Stimulated activated CD8-positive, alpha-beta memory T cell treated with anti-CD3 and anti-CD28 coated beads, Interleukin-15, amount 100 ng/mL, for 48 hours (primary cell): ENCODE measurements around the gene STXBP3.
A peak's percentile ranks its signal among the peaks of the same experiment; 100 is the strongest.

Source experiments
- DNase-seq, 2 donors: peaks; one replicate each; pipeline ENCODE4 v3.0.0-alpha.2; 2020; ENCODE audit warnings: low read depth in 2 of 2

The STXBP3 gene

DNA sequence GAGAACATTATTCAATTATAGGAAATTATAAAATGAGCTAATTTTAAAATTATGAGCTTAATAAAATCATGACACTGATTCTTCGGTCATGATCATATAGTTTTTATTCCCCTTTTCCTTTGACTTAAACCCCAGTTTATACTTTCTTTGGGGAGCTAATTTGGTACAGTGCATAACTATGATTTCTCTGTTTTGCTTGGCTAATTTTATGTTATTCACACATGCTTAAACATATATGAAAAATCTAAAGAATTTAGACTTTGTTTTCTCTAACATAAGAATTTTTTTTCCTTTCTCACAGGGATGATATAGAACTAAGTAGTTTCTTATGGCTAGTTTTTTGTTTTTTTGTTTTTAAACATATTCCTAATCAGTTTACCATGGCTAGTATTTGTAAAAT is 52.5 kb downstream of the STXBP3 start:
- DNase-seq = no peak

DNA sequence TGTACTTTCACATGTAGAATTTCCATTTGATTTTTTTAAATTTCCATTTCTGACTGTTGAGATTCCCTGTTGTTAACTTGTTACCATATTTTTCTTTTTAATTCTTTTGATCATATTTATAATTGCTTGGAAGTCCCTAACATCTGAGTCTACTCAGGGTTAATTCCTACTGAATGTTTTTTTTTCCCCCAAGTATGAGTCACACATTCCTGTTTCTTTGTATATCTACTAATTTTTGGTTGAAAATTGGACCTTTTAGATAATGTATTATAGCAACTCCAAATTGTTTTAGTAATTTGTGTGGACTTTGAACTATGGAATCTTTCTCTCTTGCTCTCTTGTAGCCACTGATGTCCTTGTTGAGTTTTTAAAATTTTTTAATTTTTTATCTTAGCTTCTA is 54.6 kb downstream of the STXBP3 start:
- no peak for DNase-seq

DNA sequence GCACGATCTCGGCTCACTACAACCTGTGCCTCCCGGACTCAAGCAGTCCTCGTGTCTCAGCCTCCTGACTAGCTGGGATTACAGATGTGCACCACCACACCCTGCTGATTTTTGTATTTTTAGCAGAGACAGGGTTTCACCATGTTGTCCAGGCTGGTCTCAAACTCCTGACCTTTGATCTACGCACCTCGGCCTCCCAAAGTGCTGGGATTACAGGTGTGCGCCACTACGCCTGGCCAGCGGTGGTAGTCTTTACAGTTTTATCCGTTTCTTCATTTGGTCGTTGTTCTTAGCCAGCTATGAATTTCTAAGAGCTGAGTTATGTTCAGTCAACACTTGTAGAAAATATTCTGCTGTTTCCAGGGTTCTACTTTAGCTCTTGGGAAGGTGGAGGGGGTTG is 57.1 kb downstream of the STXBP3 start:
- no peak for DNase-seq

DNA sequence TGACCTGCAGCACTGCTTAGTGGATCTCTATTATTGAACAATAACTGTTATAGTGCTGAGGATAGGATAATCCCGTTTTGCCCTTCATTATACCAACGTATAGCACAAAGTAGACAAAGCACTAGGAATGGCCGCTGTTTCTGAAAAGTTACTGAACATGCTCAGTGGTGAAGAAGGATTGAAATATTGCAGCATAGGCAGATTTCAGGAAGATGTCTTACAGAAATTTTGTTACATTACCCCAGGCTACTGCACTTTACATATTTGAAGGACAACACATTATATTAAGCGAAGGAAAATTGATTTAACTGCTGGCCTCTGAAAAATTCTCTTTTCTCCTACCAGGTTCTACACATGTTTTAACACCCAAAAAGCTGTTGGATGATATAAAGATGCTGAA is 62.0 kb downstream of the STXBP3 start:
- no peak for DNase-seq

DNA sequence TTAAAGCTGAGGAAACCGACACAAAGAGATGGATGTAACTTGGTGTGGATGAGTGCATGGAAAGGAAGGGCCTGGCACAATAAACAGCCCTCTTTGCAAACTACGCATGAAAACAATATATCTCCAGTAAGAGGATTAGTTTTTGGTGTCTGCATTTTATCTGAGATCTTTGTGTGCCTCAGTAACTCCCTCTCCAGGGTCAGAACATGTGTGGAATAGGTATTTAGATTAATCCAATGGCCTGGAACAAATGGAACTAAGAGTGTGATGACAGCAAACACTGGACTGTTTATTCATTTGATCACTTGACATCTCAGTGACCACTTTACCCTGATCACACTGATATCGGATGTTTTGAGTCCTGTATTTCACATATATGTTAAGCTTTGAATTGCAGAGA is 65.1 kb downstream of the STXBP3 start:
- DNase-seq = no peak

DNA sequence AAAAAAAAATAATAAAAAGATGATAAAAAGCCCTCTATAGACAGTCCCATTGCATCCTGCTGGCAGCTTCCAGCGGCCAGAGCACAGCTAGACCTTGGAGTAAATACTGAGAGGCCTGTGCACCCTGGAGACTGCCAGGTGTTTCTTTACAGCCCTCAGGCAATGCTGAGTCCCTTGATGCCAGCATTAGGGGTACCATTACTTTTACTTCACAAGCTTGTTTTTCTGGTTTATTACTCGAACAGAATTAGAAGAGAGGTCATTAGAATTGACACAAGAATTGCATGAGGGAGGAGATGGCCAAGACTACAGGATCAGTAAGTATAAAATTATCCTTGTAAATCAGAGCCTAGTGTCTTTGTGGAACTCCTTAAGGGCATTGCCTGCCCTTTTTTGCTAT is 66.9 kb downstream of the STXBP3 start:
- no peak for DNase-seq

DNA sequence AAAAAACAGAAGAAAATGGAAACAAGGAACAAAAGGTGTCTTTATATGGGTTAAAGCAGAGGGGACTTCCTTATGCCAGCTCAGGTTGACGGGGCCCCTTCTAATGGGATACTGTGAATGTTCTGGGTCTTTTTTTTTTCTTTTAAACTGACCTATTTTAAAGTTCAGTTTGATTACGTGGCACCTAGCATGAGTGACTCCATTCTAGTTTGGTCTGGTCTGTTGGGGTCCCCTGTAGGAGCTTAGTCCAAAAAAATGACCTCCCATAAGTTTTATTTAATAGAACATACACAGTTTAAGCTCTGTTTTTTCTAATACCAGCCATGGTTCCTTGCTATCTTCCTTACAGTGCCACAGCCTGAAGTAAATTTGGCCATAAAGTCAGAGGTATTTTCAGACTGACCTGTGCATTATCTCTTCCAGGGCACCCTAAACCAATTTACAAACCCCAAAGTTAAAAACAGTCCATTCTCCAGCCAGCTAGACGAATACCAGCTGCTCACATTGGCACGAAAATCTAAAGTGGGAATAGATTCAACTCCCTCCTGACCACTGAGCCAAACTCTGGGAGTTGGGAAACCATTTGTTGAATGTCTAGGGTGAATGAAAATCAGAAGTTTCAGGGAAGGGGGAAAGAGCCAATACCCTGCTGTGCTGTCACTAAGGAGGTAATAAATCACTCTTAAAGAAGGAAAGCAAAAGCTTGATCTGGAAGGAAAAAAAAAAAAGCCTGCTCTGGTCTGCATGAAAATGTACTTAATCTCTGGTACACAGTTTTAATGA is 68.1 kb downstream of the STXBP3 start:
- DNase-seq = no peak

DNA sequence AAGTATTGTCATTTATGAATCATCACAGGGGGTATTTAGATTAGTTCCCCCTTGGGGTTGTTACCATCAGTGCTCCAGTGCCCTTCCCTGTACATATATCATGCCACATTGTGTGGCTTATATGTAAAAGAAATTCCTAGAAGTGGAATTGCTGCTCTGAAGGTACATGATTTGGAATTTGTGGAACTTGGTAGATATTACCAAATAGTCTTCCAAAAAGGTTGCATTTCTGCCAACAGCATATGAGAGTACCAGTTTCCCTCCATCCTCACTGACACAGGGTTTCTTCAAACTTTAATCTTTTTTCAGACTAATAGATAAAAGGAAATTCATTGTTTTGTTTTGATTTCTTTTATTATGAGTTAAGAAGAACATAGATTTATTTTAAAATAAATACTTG is 69.1 kb downstream of the STXBP3 start:
- no peak for DNase-seq

DNA sequence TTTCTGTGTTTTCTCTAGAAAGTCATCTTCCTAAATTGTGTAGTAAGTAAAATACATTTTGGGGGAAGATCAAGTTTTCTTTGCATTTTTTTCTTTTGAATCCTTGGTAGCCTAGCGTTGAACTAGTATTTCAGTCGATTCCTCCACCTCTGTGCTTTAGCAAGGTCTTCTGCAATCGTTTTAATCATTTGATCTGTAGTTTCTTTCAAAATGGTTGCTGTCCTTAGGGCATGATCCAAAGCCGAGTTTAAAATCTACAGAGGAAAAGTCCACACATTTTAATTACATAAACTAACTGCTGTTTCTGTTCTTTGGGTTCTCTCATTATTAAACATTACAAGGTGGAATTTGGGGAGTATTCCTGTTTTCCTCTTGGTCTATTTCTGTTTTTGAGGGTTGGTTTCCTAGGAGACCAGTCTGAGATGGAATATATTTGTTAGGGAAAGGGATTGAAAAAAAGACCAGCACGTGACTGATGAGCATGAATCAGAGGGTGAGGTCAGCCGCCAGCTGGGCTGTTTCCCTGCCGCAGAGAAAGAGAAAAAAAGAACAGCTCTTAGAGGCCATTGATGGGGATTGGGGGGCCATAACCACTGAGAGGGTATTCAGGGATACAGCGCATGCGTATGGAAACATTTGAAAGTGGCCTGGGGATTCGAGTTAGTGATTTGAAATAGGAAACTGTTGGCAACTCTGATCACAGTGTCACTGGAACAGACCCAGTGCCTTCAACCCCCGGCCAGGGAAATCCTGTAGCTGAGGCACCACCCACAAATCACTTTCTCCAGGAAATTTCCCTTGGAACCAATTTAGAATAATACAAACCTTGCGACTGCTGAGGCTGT is 69.8 kb downstream of the STXBP3 start:
- DNase-seq = no peak

DNA sequence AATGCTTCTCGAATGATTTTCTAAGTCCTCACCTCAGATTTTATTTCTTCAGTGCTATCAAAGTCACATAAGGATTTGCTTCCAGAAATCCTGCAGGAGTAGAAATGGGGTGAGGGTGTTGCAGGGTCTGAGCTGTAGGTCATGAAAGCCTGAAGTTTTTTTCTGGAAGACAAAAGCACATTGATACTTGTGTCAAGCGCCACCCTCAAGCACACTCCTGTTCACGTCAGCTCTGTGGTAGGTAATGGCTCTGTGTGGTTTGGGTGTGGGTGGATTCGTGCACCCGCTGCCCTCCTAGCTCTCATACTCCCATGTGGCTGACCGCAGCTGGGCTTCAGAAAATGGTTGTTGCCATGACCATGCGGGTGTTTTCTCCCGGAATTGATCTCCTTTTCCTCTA is 70.5 kb downstream of the STXBP3 start:
- no peak for DNase-seq

DNA sequence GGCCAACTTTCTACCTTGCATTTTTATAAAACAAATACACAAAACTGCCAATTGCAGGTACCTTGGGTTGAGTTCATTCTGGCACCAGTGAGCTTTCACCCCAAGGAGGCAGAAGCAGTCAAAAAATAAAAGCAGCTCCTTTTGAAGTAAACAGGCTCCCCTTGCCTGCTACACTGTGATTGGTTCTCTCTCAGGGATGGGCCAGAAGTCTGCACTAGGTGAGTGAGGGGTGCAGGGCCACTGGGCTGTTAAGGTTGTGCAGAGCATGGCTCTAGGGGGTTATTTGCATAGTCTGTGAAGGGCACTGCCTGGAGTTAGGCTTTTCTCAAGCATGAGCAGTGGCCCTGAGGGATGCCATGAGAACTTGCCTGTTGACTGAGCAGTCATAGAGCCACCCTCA is 71.3 kb downstream of the STXBP3 start:
- no peak for DNase-seq

DNA sequence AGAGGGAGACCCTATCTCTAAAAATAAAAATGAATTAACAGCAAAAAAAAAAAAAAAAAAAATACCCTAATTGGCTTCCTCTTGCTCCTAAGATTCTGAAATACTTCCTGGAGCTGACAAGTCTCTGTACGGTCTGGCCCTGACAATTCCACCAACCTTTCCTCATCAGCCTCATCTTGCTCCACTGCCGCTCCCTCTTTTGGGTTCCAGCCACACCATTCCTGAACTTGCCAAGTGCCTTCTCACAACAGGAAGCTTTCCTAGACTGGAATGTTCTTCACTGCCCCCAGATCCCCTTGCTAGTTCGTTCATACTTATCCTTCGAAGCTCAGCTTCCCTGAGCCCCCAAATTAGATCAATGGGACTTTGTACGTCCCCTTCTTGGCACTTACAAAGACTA is 73.4 kb downstream of the STXBP3 start:
- no peak for DNase-seq

DNA sequence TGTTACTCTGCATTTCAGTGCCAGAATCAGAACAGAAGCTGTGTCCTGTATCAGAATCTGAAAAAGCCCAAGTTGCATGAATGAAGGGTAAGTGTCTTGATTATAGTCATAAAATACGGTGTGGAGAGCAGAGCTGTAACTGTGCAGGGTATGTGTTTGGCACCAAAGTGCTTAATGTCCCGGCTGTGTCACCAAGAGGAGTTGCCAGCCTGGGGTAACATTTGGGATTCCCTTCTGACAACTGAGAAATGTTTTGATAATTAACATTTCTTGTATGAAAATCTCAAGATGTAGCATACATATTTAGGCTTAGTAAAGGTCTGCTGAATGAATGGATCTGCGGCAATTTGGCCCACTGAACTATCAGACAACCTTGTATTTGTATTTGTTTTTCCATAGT is 77.2 kb downstream of the STXBP3 start:
- no peak for DNase-seq

DNA sequence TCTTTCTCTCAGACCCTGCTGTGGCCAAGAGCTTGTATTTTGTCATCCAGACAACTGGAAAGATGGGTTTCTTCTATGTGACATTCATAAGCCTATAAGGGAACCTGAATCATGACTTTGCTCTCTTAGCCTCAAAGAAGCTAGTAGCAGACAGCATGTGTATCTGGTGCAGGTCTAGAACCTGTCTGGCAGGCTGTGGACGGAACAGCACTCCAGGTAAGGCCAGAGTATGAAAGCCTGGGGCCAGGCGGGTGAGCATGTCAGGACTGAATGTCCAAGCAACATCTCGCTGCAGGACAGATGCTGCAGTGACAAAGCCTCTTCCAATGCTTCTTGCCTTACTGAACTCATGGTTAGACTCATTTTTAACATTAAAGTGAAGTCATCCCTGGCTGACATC is 77.6 kb downstream of the STXBP3 start:
- no peak for DNase-seq

DNA sequence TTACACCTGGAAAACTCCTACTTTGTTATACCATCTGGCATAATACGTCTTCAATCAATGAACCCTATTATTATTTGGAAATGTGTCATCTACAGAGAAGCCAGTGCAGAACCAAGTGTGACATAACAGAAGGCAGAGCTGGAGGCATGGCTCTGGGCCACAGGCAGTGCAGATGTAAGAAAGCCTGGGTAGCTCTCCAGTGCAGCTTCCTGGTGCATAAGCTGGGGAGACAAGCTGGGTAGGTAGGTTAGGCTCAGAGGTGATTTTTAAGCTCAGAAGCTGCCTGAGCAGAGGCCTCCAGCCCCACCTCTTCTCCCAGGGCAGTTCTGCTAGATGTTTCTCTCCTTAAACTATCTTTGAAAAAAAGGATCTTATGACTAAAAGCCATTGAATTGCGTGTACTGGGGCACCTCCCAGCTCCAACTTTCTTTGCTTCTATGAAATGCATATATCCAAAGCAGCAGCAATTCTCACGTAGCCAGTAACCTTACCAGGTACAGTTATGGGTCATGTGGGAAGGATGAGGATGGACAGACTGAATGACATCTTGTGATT is 79.7 kb downstream of the STXBP3 start:
- no peak for DNase-seq

DNA sequence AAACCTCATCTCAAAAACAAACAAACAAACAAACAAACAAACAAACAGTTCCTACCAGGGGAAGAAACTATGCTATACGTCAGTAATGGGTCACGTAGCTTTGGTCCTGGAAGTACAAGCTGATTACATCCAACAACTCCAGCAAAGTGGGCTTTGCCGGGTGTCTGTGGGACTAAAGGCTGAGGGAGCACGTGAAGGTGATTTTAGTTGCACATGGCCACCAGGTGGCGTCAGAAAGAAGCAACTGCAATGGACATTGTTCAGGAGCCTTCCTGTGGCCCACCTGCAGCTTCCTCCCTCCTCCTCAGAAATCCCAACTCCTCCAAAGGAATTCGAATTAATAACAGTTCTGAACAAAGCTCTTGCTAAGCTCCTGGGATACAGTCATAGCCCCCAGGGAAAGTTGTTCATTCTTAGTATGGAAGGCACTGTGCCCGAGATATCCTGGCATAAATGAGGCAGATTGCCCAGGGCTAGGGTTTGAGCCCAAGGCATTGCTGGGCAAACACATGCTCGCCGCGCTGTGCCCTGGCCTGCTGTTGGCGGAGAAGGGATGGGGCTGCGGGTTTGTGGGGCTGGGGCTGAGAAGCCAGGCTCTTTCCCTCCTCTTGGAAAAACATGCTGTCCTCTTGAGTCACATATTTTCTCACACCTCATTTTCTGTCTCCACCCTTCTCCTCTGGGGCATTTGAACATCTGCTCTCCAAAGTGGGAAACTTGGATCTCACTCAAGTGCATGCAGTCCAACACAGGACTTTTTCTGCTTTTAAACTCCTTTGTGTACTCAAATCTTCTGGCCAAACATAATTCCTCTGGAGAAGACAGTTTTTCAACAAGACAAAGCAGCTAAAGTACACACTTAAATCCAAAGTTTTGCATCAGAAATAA is 81.8 kb downstream of the STXBP3 start:
- DNase-seq = peak; percentile 19 to 26

DNA sequence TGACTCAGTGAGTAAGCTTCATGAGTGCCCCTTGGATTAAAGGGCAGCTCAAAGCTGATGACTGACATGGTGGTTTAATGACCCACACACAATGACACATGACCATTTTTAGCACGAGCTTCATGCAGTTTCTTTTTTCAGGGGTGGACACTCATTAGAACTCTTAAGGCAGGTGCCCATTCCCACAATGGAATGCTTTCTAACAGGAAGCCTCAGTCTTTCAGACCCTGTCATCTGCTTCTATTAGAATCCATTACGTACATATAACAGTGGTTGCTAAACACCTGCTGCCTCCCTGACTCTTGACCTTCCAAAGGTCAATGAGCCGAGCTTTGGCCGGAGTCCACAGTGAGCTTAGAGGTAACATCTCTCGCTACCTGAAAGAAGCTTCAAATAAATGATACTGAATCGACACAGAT is 83.0 kb downstream of the STXBP3 start:
- DNase-seq = no peak

DNA sequence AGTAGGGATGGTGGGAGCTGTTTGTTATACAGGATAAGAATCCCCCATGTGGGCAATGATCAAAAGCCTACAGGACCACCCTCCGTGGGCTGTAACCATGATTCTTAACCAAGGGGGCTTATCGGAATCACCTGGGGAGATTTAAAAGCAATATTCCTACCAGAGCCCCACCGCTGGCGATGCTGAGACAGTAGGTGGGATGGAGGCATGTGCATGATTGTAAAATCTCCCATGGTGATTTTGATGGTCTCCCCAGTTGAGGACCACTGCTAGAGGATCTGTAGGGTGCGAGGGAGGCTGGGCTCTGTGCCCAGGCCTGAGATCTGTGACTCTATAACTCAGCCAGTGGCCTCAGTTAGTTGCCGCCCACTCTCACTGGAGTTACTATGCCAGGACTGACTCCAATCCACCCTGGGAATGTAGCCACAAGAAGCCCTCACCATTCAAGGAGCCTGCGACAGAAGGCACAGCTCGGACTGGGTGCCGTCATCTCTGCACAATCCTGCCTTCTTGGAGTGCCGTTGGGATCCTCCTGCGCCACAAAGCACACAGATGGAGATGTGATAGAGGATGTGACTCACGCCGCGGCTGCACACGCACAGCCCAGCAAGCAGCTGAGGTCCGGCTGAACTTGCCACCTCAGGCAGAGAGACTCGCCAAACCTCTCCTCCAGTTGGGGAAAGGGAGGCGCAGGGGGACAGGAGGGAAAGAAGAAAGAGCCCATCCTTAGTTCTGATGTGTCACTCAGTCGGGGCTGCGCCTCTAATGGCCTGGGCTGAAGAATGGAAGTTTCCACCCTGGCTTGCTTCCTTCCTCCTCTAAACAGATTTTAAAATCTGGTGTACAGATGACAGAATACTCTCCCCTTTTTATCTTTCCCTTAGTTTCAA is 83.9 kb downstream of the STXBP3 start:
- no peak for DNase-seq

DNA sequence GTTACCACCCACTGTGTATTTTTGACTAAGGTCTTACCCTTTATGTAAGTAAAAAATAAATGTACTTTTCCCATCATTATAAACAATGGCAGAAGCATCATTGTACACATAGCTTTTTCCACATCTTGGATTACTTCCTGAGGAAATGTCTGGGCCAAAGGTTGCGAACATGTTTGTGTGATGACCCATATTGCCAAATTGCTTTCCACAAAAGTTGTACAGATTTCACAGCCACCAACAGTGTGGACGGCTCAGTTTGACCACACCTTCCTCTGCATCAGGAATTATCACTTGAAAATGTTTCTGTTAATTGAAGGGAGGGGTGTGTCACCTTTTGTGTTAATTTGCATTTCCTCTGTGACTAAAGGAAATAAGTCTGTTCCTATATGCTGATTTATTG is 84.8 kb downstream of the STXBP3 start:
- no peak for DNase-seq

DNA sequence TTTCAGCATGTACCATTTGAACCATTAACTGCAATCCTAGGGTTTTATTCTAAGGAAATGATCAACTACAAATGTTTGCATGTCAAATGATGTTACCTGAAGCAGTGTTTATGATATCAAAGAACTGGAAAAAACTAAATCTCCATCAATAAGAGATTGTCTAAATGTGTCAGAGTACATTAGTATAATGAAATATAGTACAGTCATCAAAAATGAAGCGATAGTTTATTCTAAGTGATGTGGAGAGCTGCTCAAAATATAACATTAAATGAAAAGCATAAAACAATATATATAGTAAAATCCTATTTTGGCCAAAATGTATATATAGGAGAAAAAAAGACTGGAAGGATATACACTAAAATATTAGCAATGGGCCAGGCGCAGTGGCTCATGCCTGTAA is 86.5 kb downstream of the STXBP3 start:
- no peak for DNase-seq

DNA sequence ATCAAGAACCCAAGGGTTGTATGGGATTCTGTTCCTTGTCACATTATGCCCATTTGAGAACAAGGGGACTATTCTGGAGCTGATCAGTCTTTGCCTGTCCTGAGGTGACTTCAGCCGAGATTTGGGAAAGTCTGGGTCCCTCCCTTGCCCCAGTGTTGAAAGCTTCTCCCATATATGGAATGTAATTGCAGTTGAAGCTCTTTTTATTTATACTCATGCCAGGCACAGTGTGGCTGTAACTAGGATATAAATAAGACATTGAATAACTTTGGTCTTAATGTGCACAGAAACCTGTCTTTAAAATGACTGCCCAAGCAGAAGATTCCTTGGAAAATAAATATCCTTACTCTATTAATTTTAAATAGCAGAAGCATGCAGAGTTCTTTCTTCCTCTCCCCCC is 95.2 kb downstream of the STXBP3 start:
- DNase-seq = no peak
